GM19468 (cell line): ENCODE measurements around the gene TLE1.
"Not testable (repeated sequence)": the region's sequence is repeated elsewhere in the genome, so short reads cannot be mapped to it uniquely, and the experiment has no call there.

Experiments
- ATAC-seq: cut with Tn5 transposase; IDR thresholded peaks from one replicate; pipeline ENCODE4 v1.9.1; 2021; ENCODE audit warnings: mild to moderate bottlenecking, moderate library complexity, moderate number of reproducible peaks; ENCODE audit not compliant: unreplicated experiment; ENCODE audit errors: extremely low read depth

Gene TLE1

GRCh38 chr9:81689343-81690175, at the start of gene TLE1:
Gene TLE1, minus strand, starts transcription at chr9:81689547. Its CDS starts 1,307 bp downstream, at chr9:81688240.
- ATAC-seq = peak; percentile 47

GRCh38 chr9:81737871-81738507, 48.6 kb upstream of the TLE1 start:
- ATAC-seq = no peak

- ATAC-seq = not testable (repeated sequence)
Measured at GRCh38 chr9:81730498-81730897, 41.2 kb upstream of the TLE1 start.

GRCh38 chr9:81729135-81729534, 39.8 kb upstream of the TLE1 start:
- peak; percentile 32 for ATAC-seq

GRCh38 chr9:81724242-81724889, 35.0 kb upstream of the TLE1 start:
- ATAC-seq = no peak

- no peak for ATAC-seq
Measured at GRCh38 chr9:81722277-81722676, 32.9 kb upstream of the TLE1 start.

- no peak for ATAC-seq
Measured at GRCh38 chr9:81720450-81721086, 31.2 kb upstream of the TLE1 start.

- no peak for ATAC-seq
Measured at GRCh38 chr9:81719972-81720371, 30.6 kb upstream of the TLE1 start.

GRCh38 chr9:81718244-81718643, 28.9 kb upstream of the TLE1 start:
- no peak for ATAC-seq

GRCh38 chr9:81717747-81718077, 28.4 kb upstream of the TLE1 start:
- ATAC-seq = no peak

- ATAC-seq = no peak
Measured at GRCh38 chr9:81717061-81717746, 27.9 kb upstream of the TLE1 start.

GRCh38 chr9:81716409-81716808, 27.1 kb upstream of the TLE1 start:
- ATAC-seq = no peak

- ATAC-seq = no peak
Measured at GRCh38 chr9:81705578-81705977, 16.2 kb upstream of the TLE1 start.

- no peak for ATAC-seq
Measured at GRCh38 chr9:81694541-81694940, 5.2 kb upstream of the TLE1 start.

GRCh38 chr9:81693671-81694378, 4.5 kb upstream of the TLE1 start:
- no peak for ATAC-seq

GRCh38 chr9:81690251-81690851, 1.0 kb upstream of the TLE1 start:
- ATAC-seq = no peak

- ATAC-seq = not testable (repeated sequence)
Measured at GRCh38 chr9:81689093-81689342, 329 bp downstream of the TLE1 start.

- not testable (repeated sequence) for ATAC-seq
Measured at GRCh38 chr9:81688262-81689092, 870 bp downstream of the TLE1 start.
